K562 treated with DMSO at 1 percent for 4 hours (cell line): Measurements from ENCODE around the gene CD1E. TPM values are rescaled to one million over a fixed set of nuclear protein-coding genes. Genes with fewer than 3 reads are reported as not detected.

ENCODE experiments used
- total RNA-seq: library from RNA; unstranded; fragments of 300-600 nt; gene quantifications from 2 replicates; pipeline ENCODE4 v1.2.3, GENCODE V29; 2022; ENCODE audit not compliant: insufficient read depth

The CD1E gene
- not detected in 2 replicates for total RNA-seq

GRCh38 chr1:158353303-158354075 lies at the start of gene CD1E:
CD1E (plus strand) TSS chr1:158353894; CDS start chr1:158353989, 95 bp downstream.

GRCh38 chr1:158331481-158332150 lies 22.1 kb upstream of the CD1E start, which contains the start of gene CD1B:
CD1B (minus strand) TSS chr1:158331531; CDS start chr1:158331423, 108 bp downstream.

GRCh38 chr1:158398818-158399514 lies 45.3 kb downstream of the CD1E start, which contains the start of gene OR10T2:
OR10T2 (minus strand) TSS chr1:158399466; CDS start chr1:158399466, 0 bp downstream.

Other genes starting within 250 kb of the CD1E start
- gene CD1D, start 173.0 kb upstream of the CD1E start, total RNA-seq = not detected in 2 replicates
- gene CD1A, start 99.5 kb upstream of the CD1E start, total RNA-seq = not detected in 2 replicates
- gene CD1C, start 64.0 kb upstream of the CD1E start, total RNA-seq = not detected in 2 replicates
- gene CD1B, start 22.4 kb upstream of the CD1E start, total RNA-seq = not detected in 2 replicates
- gene OR10T2, start 45.6 kb downstream of the CD1E start, total RNA-seq = not detected in 2 replicates
- gene OR10K2, start 72.3 kb downstream of the CD1E start, total RNA-seq = not detected in 2 replicates
- not detected in 2 replicates for gene OR10K1, start 107.9 kb downstream of the CD1E start, total RNA-seq
- gene OR10R2, start 118.3 kb downstream of the CD1E start, total RNA-seq = not detected in 2 replicates
- not detected in 2 replicates for gene OR6Y1, start 200.5 kb downstream of the CD1E start, total RNA-seq
- not detected in 2 replicates for gene OR6P1, start 216.7 kb downstream of the CD1E start, total RNA-seq
- not detected in 2 replicates for gene OR10X1, start 226.0 kb downstream of the CD1E start, total RNA-seq